Measurements from ENCODE around the gene ERC2. TPM values are rescaled to one million over a fixed set of nuclear protein-coding genes. Genes with fewer than 3 reads are reported as not detected.

The ERC2 gene
- total RNA-seq, 2 donors from 2014 or later = 16.1 to 22.8 TPM

DNA sequence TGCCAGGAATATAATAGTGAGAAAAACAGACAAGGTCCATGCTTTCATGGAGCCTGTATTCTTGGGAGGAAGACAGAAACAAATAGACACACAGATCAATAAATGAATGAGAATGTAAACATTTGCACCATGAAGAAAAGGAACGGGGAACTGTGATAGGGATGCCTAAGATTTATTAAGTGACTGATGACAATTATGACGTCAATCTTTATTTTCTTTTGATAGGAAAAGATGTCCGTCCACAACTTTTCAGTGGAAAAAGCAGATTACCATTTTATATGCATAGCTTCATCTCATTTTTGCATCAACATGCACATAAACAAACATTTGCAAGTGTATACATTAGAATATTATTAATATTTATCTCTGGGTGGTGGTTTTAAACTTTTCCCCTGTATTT, 953.3 kb downstream of the ERC2 start:
- H3K4me1 ChIP-seq (ENCODE audit: control insufficient read depth, insufficient read depth, low read length) = no peaks in the 10 kb centered on the region
- H3K27ac Mint-ChIP-seq = no peak overlapping the region
- H3K9me3 Mint-ChIP-seq = no peaks in the 10 kb centered on the region
- TF ChIP-seq, protein P1, sequence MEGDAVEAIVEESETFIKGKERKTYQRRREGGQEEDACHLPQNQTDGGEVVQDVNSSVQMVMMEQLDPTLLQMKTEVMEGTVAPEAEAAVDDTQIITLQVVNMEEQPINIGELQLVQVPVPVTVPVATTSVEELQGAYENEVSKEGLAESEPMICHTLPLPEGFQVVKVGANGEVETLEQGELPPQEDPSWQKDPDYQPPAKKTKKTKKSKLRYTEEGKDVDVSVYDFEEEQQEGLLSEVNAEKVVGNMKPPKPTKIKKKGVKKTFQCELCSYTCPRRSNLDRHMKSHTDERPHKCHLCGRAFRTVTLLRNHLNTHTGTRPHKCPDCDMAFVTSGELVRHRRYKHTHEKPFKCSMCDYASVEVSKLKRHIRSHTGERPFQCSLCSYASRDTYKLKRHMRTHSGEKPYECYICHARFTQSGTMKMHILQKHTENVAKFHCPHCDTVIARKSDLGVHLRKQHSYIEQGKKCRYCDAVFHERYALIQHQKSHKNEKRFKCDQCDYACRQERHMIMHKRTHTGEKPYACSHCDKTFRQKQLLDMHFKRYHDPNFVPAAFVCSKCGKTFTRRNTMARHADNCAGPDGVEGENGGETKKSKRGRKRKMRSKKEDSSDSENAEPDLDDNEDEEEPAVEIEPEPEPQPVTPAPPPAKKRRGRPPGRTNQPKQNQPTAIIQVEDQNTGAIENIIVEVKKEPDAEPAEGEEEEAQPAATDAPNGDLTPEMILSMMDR (conservative IDR thresholded peaks at IDR 0.05) = no peak
- H3K27ac ChIP-seq (ENCODE audit: low read depth, low read length) = no peak overlapping the region
- H3K27me3 ChIP-seq (ENCODE audit: control insufficient read depth, insufficient read depth, low read length, poor library complexity, severe bottlenecking) = no peaks in the 10 kb centered on the region
- no peak overlapping the region for H3K4me3 Mint-ChIP-seq
- H3K9ac ChIP-seq (ENCODE audit: extremely low read depth, low read length, poor library complexity, severe bottlenecking) = no peak overlapping the region
- H3K36me3 Mint-ChIP-seq (ENCODE audit: low read depth) = no peaks in the 10 kb centered on the region
- 94 to 97% methylated on average over 2 to 3 of the region's 3 CpGs for WGBS, 2 experiments (ENCODE audit: insufficient coverage in 1 of 2, insufficient read length in 1 of 2)
- no peak overlapping the region for H3K4me3 ChIP-seq (ENCODE audit: low read length)
- H3K36me3 ChIP-seq (ENCODE audit: control insufficient read depth, insufficient read depth, low read length) = no peaks in the 10 kb centered on the region
- H3K9me3 ChIP-seq (ENCODE audit: control insufficient read depth, low read length) = no peaks in the 10 kb centered on the region
- peaks cover 4% of the 10 kb centered on the region for H3K27me3 Mint-ChIP-seq (ENCODE audit: insufficient read depth)
- DNase-seq = no peak
- H3K4me1 Mint-ChIP-seq = peaks cover 10% of the 10 kb centered on the region

DNA sequence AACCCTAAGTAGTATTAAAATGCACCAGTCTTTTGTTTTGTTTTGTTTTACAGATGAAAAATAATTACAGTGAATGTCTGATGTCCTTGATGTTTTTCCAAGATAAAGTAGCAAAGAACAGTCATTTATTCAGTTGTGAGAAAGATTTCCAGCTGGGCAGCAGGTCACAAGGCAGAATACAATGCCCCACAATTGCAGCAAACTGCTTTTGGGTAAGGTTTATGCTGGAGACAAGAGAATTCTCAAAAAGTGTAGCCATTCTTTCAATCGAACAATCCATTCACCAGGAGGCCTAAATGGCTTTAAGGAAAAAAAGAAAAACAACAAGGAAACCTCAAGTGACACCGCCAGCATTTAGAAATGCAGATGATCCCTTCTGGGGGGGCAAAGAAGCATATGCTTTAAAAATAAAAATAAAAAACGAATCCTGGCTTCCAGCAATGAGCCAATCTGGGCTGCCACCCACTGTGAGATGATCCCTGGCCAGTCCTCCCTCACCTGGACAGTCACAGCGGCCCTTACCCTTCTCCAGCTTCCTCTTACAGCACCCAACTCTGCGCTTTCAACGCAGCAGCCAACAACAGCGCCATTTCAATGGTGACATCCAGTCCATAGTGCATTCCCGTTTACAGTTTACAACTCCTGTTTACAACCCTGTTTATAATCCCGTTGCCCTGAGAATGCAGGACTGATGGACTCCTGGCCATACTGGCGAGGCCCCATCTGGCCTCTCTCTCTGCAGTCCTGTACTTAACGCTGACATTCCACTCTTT, 955.5 kb downstream of the ERC2 start:
- 57 to 69% methylated on average over 10 to 11 of the region's 11 CpGs for WGBS, 2 experiments (ENCODE audit: insufficient coverage in 1 of 2, insufficient read length in 1 of 2)
- no peaks in the 10 kb centered on the region for H3K9me3 Mint-ChIP-seq

DNA sequence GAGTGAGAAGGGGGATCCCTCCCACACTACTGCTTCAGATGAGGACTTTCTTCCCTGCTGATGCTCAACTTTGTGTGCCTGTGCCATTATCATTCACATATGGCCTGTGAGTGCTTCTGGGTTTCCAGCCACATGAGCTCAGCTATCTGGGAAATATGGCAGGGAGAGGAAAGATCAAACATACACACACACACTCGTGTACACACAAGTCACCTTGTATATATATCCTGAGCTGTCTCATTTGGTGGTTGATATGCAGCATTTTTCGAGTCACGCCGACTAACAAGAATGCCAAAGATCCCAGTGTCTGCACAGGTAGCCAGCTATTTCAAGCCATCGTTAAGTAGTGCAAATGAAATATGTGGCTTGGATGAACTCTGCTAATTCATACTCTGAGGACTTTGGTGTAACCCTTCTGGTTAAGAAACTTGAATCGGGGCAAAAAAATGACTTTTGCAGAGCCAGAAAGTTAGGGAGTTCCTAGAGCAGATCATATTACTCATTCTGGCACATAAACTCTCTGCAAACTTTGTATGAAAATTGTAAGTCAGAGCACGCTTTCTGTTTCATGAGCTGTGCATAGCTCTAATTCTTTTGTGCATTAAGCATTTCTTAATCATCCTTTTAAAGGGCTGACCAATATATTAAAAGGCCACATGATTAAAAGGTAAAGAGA, 956.2 kb downstream of the ERC2 start:
- TF ChIP-seq, protein P1 (conservative IDR thresholded peaks at IDR 0.05) = no peak
- H3K27ac Mint-ChIP-seq = no peak overlapping the region
- no peaks in the 10 kb centered on the region for H3K36me3 Mint-ChIP-seq (ENCODE audit: low read depth)
- WGBS, 2 experiments (ENCODE audit: insufficient coverage in 1 of 2, insufficient read length in 1 of 2) = 84 to 88% methylated on average over 7 of the region's 7 CpGs
- Histone ChIP-seq H3K4me1 (ENCODE audit: control insufficient read depth, insufficient read depth, low read length) (no peaks in the 10 kb centered on the region), H3K4me3 (ENCODE audit: low read length) (no peak overlapping the region), H3K9me3 (ENCODE audit: control insufficient read depth, low read length) (no peaks in the 10 kb centered on the region), H3K9ac (ENCODE audit: extremely low read depth, low read length, poor library complexity, severe bottlenecking) (no peak overlapping the region), H3K36me3 (ENCODE audit: control insufficient read depth, insufficient read depth, low read length) (no peaks in the 10 kb centered on the region), H3K27ac (ENCODE audit: low read depth, low read length) (peak overlapping the region; percentile 22), H3K27me3 (ENCODE audit: control insufficient read depth, insufficient read depth, low read length, poor library complexity, severe bottlenecking) (no peaks in the 10 kb centered on the region)
- no peaks in the 10 kb centered on the region for H3K9me3 Mint-ChIP-seq
- no peak for DNase-seq
- H3K27me3 Mint-ChIP-seq (ENCODE audit: insufficient read depth) = peaks cover 10% of the 10 kb centered on the region
- peaks cover 10% of the 10 kb centered on the region for H3K4me1 Mint-ChIP-seq
- no peak overlapping the region for H3K4me3 Mint-ChIP-seq

More for the DNA sequence above, 955.5 kb downstream of the ERC2 start:
- no peaks in the 10 kb centered on the region for H3K36me3 ChIP-seq (ENCODE audit: control insufficient read depth, insufficient read depth, low read length)
- no peak for DNase-seq
- H3K4me1 ChIP-seq (ENCODE audit: control insufficient read depth, insufficient read depth, low read length) = no peaks in the 10 kb centered on the region
- H3K4me3 Mint-ChIP-seq = no peak overlapping the region
- H3K4me3 ChIP-seq (ENCODE audit: low read length) = no peak overlapping the region
- no peaks in the 10 kb centered on the region for H3K27me3 ChIP-seq (ENCODE audit: control insufficient read depth, insufficient read depth, low read length, poor library complexity, severe bottlenecking)
- no peaks in the 10 kb centered on the region for H3K36me3 Mint-ChIP-seq (ENCODE audit: low read depth)
- peaks cover 10% of the 10 kb centered on the region for H3K4me1 Mint-ChIP-seq
- TF ChIP-seq, protein P1 (conservative IDR thresholded peaks at IDR 0.05) = no peak
- H3K27me3 Mint-ChIP-seq (ENCODE audit: insufficient read depth) = peaks cover 6% of the 10 kb centered on the region
- no peak overlapping the region for H3K27ac Mint-ChIP-seq
- no peaks in the 10 kb centered on the region for H3K9me3 ChIP-seq (ENCODE audit: control insufficient read depth, low read length)
- no peak overlapping the region for H3K9ac ChIP-seq (ENCODE audit: extremely low read depth, low read length, poor library complexity, severe bottlenecking)
- H3K27ac ChIP-seq (ENCODE audit: low read depth, low read length) = peak overlapping the region; percentile 22
